ENCODE measurements around the gene RPS15. TPM values are rescaled to one million over a fixed set of nuclear protein-coding genes. Genes with fewer than 3 reads are reported as not detected.

Gene RPS15
- total and polyA plus RNA-seq, 4 donors: 296 to 954 (median 414) TPM

DNA sequence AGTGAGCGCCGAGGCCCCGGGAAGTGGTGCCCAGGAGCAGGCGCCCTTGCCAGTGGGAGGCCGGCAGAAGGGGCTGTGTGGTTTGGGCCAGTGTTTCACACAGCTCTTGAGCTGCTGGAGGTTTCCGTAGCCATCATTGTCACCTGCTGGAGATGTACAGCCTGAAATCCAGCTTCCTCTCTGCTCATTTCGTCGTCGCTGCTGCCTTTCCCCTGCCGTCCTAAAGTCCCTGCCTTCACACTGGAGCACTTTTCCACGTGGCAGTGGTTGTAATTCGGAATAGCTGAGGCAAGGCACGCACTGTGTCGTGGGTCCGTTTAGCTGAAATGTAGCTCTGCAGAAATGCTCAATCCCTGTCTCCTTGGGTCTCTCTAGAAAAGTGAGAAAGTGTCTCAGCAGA, 17.6 kb upstream of the RPS15 start:
- Histone ChIP-seq H3K4me1 (ENCODE audit: control insufficient read depth in 4 of 4, insufficient read depth in 4 of 4, low read length in 3 of 4) (peaks cover 25 to 72% (median 51%) of the 10 kb centered on the region in 4 donors), H3K9ac (ENCODE audit: low read depth in 1 of 2, low read length in 2 of 2) (no peak overlapping the region), H3K27ac (ENCODE audit: low read depth in 1 of 2, low read length in 2 of 2) (no peak overlapping the region), H3K9me3 (ENCODE audit: control insufficient read depth in 4 of 4, low read length in 3 of 4) (no peaks in the 10 kb centered on the region), H3K36me3 (ENCODE audit: control insufficient read depth in 4 of 4, insufficient read depth in 3 of 4, low read depth in 1 of 4, low read length in 3 of 4) (peaks cover 20 to 33% (median 27%) of the 10 kb centered on the region in 4 donors), H3K4me3 (ENCODE audit: low read depth in 1 of 3, low read length in 3 of 3) (no peak overlapping the region), H3K27me3 (ENCODE audit: control insufficient read depth in 4 of 4, insufficient read depth in 4 of 4, low read length in 3 of 4) (no peaks in the 10 kb centered on the region)
- no peak for TF ChIP-seq GABPA (IDR thresholded peaks at IDR 0.05 in 1 of 2, conservative IDR thresholded peaks at IDR 0.05 in 1 of 2)
- no peak for TF ChIP-seq SP1 (IDR thresholded peaks at IDR 0.05)
- no peak for TF ChIP-seq NR2F2 (IDR thresholded peaks at IDR 0.05)
- no peak for TF ChIP-seq RXRA (IDR thresholded peaks at IDR 0.05)
- no peak for TF ChIP-seq HNF4A (conservative IDR thresholded peaks at IDR 0.05)
- TF ChIP-seq ATF3 (IDR thresholded peaks at IDR 0.05): no peak
- no peak for TF ChIP-seq HNF4G (IDR thresholded peaks at IDR 0.05)
- TF ChIP-seq YY1 (IDR thresholded peaks at IDR 0.05): no peak
- no peak for TF ChIP-seq TAF1 (conservative IDR thresholded peaks at IDR 0.05)
- TF ChIP-seq EGR1 (IDR thresholded peaks at IDR 0.05; ENCODE audit: low read depth in 2 of 2): no peak
- no peak for TF ChIP-seq CTCF (IDR thresholded peaks at IDR 0.05; ENCODE audit: low read depth, low read length, missing input control)
- no peak for TF ChIP-seq RAD21 (IDR thresholded peaks at IDR 0.05)
- TF ChIP-seq REST (IDR thresholded peaks at IDR 0.05): no peak
- TF ChIP-seq FOXA1 (IDR thresholded peaks at IDR 0.05): no peak
- TF ChIP-seq, protein P1, sequence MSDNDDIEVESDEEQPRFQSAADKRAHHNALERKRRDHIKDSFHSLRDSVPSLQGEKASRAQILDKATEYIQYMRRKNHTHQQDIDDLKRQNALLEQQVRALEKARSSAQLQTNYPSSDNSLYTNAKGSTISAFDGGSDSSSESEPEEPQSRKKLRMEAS (IDR thresholded peaks at IDR 0.05): no peak
- TF ChIP-seq ZBTB33 (IDR thresholded peaks at IDR 0.05): no peak
- TF ChIP-seq JUND (IDR thresholded peaks at IDR 0.05): no peak
- no peak for TF ChIP-seq FOXA2 (IDR thresholded peaks at IDR 0.05)
- DNase-seq (ENCODE audit: low spot score): no peak
- WGBS: 96% methylated on average over 15 of the region's 15 CpGs
